Fibroblast of skin of left biceps (primary cell): ENCODE measurements around the gene UFSP1.
"Not testable (repeated sequence)": the region's sequence is repeated elsewhere in the genome, so short reads cannot be mapped to it uniquely, and the experiment has no call there.

Source experiments
- DNase-seq, 2 experiments: peaks; one replicate each; pipeline ENCODE4 v3.0.0-alpha.2; 2013; ENCODE audit warnings: low read depth in 2 of 2

The UFSP1 gene

GRCh38 chr7:100859856-100860255, 29.7 kb downstream of the UFSP1 start:
- DNase-seq, result no peak

- DNase-seq, result no peak
Measured at GRCh38 chr7:100856871-100857282, 32.6 kb downstream of the UFSP1 start.

- DNase-seq, result no peak
Measured at GRCh38 chr7:100855515-100855914, 34.0 kb downstream of the UFSP1 start.

- not testable (repeated sequence) for DNase-seq
Measured at GRCh38 chr7:100854899-100855298, 34.6 kb downstream of the UFSP1 start.

- no peak for DNase-seq
Measured at GRCh38 chr7:100854146-100854895, 35.2 kb downstream of the UFSP1 start.

GRCh38 chr7:100852048-100852872, 37.3 kb downstream of the UFSP1 start, which contains the start of gene SLC12A9:
Gene SLC12A9 (plus strand): TSS chr7:100852713. CDS start chr7:100854198, 1,485 bp downstream.
- DNase-seq, result peak; percentile 63 to 67

GRCh38 chr7:100847360-100847759, 42.2 kb downstream of the UFSP1 start:
- DNase-seq, result no peak

- DNase-seq, result no peak
Measured at GRCh38 chr7:100840470-100841100, 48.9 kb downstream of the UFSP1 start.

- DNase-seq, result no peak
Measured at GRCh38 chr7:100839361-100839760, 50.2 kb downstream of the UFSP1 start.
